ENCODE data around the gene CST8. TPM values are rescaled to one million over a fixed set of nuclear protein-coding genes. Genes with fewer than 3 reads are reported as not detected.

The CST8 gene
- total RNA-seq, 2 donors from 2014 or later = not detected

- TF ChIP-seq CTCF (conservative IDR thresholded peaks at IDR 0.05) = no peak
- H3K27ac Mint-ChIP-seq = no peak overlapping the region
- H3K4me1 Mint-ChIP-seq = peaks cover 5% of the 10 kb centered on the region
- H3K9me3 ChIP-seq (ENCODE audit: control insufficient read depth, low read length) = no peaks in the 10 kb centered on the region
- WGBS, 2 experiments (ENCODE audit: insufficient coverage in 1 of 2, insufficient read length in 1 of 2) = 50 to 56% methylated on average over 4 to 5 of the region's 5 CpGs
- no peaks in the 10 kb centered on the region for H3K9me3 Mint-ChIP-seq
- no peak for DNase-seq
- H3K4me3 ChIP-seq (ENCODE audit: low read length) = no peak overlapping the region
- no peak overlapping the region for H3K9ac ChIP-seq (ENCODE audit: extremely low read depth, low read length, poor library complexity, severe bottlenecking)
- H3K27me3 ChIP-seq (ENCODE audit: control insufficient read depth, insufficient read depth, low read length, poor library complexity, severe bottlenecking) = no peaks in the 10 kb centered on the region
- H3K4me1 ChIP-seq (ENCODE audit: control insufficient read depth, insufficient read depth, low read length) = no peaks in the 10 kb centered on the region
- H3K36me3 Mint-ChIP-seq (ENCODE audit: low read depth) = no peaks in the 10 kb centered on the region
- no peaks in the 10 kb centered on the region for H3K36me3 ChIP-seq (ENCODE audit: control insufficient read depth, insufficient read depth, low read length)
- no peaks in the 10 kb centered on the region for H3K27me3 Mint-ChIP-seq (ENCODE audit: insufficient read depth)
- H3K27ac ChIP-seq (ENCODE audit: low read depth, low read length) = no peak overlapping the region
- no peak overlapping the region for H3K4me3 Mint-ChIP-seq
Measured at GRCh38 chr20:23542801-23543200, 51.9 kb downstream of the CST8 start.

GRCh38 chr20:23544133-23544532, 53.2 kb downstream of the CST8 start:
- H3K27me3 Mint-ChIP-seq (ENCODE audit: insufficient read depth) = peaks cover 6% of the 10 kb centered on the region
- H3K9me3 Mint-ChIP-seq = no peaks in the 10 kb centered on the region
- no peak for DNase-seq

More at GRCh38 chr20:23544133-23544532, 53.2 kb downstream of the CST8 start:
- Histone ChIP-seq H3K9ac (ENCODE audit: extremely low read depth, low read length, poor library complexity, severe bottlenecking) (no peak overlapping the region), H3K9me3 (ENCODE audit: control insufficient read depth, low read length) (no peaks in the 10 kb centered on the region), H3K4me1 (ENCODE audit: control insufficient read depth, insufficient read depth, low read length) (no peaks in the 10 kb centered on the region), H3K36me3 (ENCODE audit: control insufficient read depth, insufficient read depth, low read length) (no peaks in the 10 kb centered on the region), H3K27ac (ENCODE audit: low read depth, low read length) (no peak overlapping the region), H3K4me3 (ENCODE audit: low read length) (no peak overlapping the region), H3K27me3 (ENCODE audit: control insufficient read depth, insufficient read depth, low read length, poor library complexity, severe bottlenecking) (no peaks in the 10 kb centered on the region)
- WGBS, 2 experiments (ENCODE audit: insufficient coverage in 1 of 2, insufficient read length in 1 of 2) = 84 to 96% methylated on average over 3 to 5 of the region's 6 CpGs
- TF ChIP-seq CTCF (conservative IDR thresholded peaks at IDR 0.05) = no peak
- Mint-ChIP-seq H3K36me3 (ENCODE audit: low read depth) (no peaks in the 10 kb centered on the region), H3K4me1 (peaks cover 5% of the 10 kb centered on the region), H3K4me3 (no peak overlapping the region), H3K27ac (no peak overlapping the region)

Other genes with a start within 250 kb of the CST8 start
- gene NXT1, start 140.3 kb upstream of the CST8 start, total RNA-seq = 10 to 100 TPM; 16.8 to 19.5 TPM
- 10 to 100 TPM; 12.2 to 15.5 TPM for gene GZF1, start 128.9 kb upstream of the CST8 start, total RNA-seq
- 10 to 100 TPM; 15.7 to 16.5 TPM for gene NAPB, start 69.6 kb upstream of the CST8 start, total RNA-seq
- not detected for gene CSTL1, start 51.4 kb upstream of the CST8 start, total RNA-seq
- gene CST11, start 38.2 kb upstream of the CST8 start, total RNA-seq = under 1 TPM in 1 of 2 donors, not detected in 1; 0.69 TPM
- not detected for gene CST9L, start 77.4 kb downstream of the CST8 start, total RNA-seq
- not detected for gene CST9, start 114.8 kb downstream of the CST8 start, total RNA-seq
- 100 to 1,000 TPM; 131 to 177 TPM for gene CST3, start 146.8 kb downstream of the CST8 start, total RNA-seq
- gene CST4, start 197.9 kb downstream of the CST8 start, total RNA-seq = 1 to 10 TPM; 2.0 to 2.3 TPM

Data from endodermal cell (in vitro differentiated cells).